DOHH2 (cell line): ENCODE data around the gene CGNL1.

Experiments used
- H3F3A ChIP-seq: fragments of 200-600 bp; sonication (generic), shearing (Covaris generic); 2 replicates; pipeline ENCODE4 v1.6.0; 2016; ENCODE audit warnings: antibody characterized with exemption, mild to moderate bottlenecking; ENCODE audit not compliant: control insufficient read depth, insufficient read depth
- H3K27ac ChIP-seq: fragments of 200-600 bp; sonication (generic); 2 replicates; pipeline ENCODE4 v1.5.1; 2014; ENCODE audit warnings: low read depth, mild to moderate bottlenecking, low read length, moderate library complexity
- H3K27me3 ChIP-seq: fragments of 200-600 bp; sonication (generic); 2 replicates; pipeline ENCODE4 v1.6.1; 2014; ENCODE audit warnings: mild to moderate bottlenecking, low read length, mixed read lengths; ENCODE audit not compliant: control insufficient read depth
- H3K36me3 ChIP-seq: fragments of 200-600 bp; sonication (generic); 2 replicates; pipeline ENCODE4 v1.6.1; 2014; ENCODE audit warnings: mild to moderate bottlenecking, low read length, moderate library complexity, mixed read lengths; ENCODE audit not compliant: control insufficient read depth
- H3K4me1 ChIP-seq: fragments of 200-600 bp; sonication (generic); 2 replicates; pipeline ENCODE4 v1.6.1; 2014; ENCODE audit warnings: mild to moderate bottlenecking, low read length, mixed read lengths; ENCODE audit not compliant: control insufficient read depth
- H3K4me2 ChIP-seq: fragments of 200-600 bp; sonication (generic); 2 replicates; pipeline ENCODE4 v1.6.0; 2014; ENCODE audit warnings: mild to moderate bottlenecking, low read length, moderate library complexity
- H3K4me3 ChIP-seq: fragments of 200-600 bp; sonication (generic); 2 replicates; pipeline ENCODE4 v1.5.1; 2014; ENCODE audit warnings: mild to moderate bottlenecking, low read length, mixed read lengths
- H3K79me2 ChIP-seq: fragments of 200-600 bp; sonication (generic); 2 replicates; pipeline ENCODE4 v1.6.1; 2014; ENCODE audit warnings: mild to moderate bottlenecking, low read length, mixed read lengths; ENCODE audit not compliant: control insufficient read depth
- H3K9me2 ChIP-seq: fragments of 200-600 bp; sonication (generic); replicated peaks from 2 replicates; pipeline ENCODE4 v1.6.1; 2014; ENCODE audit warnings: mild to moderate bottlenecking, low read length, mixed read lengths; ENCODE audit not compliant: control insufficient read depth
- H3K9me3 ChIP-seq: fragments of 200-600 bp; sonication (generic); 2 replicates; pipeline ENCODE4 v1.6.1; 2014; ENCODE audit warnings: antibody characterized with exemption, low read length, mixed read lengths; ENCODE audit not compliant: control insufficient read depth, insufficient read depth
- H4K20me1 ChIP-seq: fragments of 200-600 bp; sonication (generic); 2 replicates; pipeline ENCODE4 v1.6.0; 2014; ENCODE audit warnings: low read depth, mild to moderate bottlenecking, antibody characterized with exemption, low read length, moderate library complexity; ENCODE audit not compliant: control insufficient read depth, insufficient read depth
- EZH2phosphoT487 ChIP-seq: fragments of 200-600 bp; sonication (generic); IDR thresholded peaks from 2 replicates; pipeline ENCODE4 v1.6.1; 2017; ENCODE audit warnings: borderline replicate concordance, mild to moderate bottlenecking, antibody characterized with exemption, low read length, moderate library complexity, mixed read lengths
- TF ChIP-seq, protein P1 (sequence below): fragments of 200-600 bp; sonication (generic); IDR thresholded peaks from one replicate; pipeline ENCODE4 v1.5.1; 2014; ENCODE audit warnings: antibody characterized with exemption, mild to moderate bottlenecking, low read depth, low read length; ENCODE audit not compliant: poor library complexity, severe bottlenecking

CGNL1 gene

GRCh38 chr15:57370929-57371328, 5.4 kb upstream of the CGNL1 start:
- Histone ChIP-seq H3K27ac (no peak overlapping the region), H4K20me1 (no peaks in the 10 kb centered on the region), H3K4me3 (no peak overlapping the region), H3K36me3 (no peaks in the 10 kb centered on the region), H3K79me2 (no peaks in the 10 kb centered on the region), H3K9me3 (no peaks in the 10 kb centered on the region), H3F3A (no peaks in the 10 kb centered on the region), H3K4me1 (no peaks in the 10 kb centered on the region), H3K9me2 (no peaks in the 10 kb centered on the region), H3K27me3 (peaks cover 4% of the 10 kb centered on the region; the same call in 1 of the 2 replicates), H3K4me2 (no peak overlapping the region)
- no peak for TF ChIP-seq EZH2phosphoT487
- TF ChIP-seq, protein P1, sequence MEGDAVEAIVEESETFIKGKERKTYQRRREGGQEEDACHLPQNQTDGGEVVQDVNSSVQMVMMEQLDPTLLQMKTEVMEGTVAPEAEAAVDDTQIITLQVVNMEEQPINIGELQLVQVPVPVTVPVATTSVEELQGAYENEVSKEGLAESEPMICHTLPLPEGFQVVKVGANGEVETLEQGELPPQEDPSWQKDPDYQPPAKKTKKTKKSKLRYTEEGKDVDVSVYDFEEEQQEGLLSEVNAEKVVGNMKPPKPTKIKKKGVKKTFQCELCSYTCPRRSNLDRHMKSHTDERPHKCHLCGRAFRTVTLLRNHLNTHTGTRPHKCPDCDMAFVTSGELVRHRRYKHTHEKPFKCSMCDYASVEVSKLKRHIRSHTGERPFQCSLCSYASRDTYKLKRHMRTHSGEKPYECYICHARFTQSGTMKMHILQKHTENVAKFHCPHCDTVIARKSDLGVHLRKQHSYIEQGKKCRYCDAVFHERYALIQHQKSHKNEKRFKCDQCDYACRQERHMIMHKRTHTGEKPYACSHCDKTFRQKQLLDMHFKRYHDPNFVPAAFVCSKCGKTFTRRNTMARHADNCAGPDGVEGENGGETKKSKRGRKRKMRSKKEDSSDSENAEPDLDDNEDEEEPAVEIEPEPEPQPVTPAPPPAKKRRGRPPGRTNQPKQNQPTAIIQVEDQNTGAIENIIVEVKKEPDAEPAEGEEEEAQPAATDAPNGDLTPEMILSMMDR: no peak

- Histone ChIP-seq H3F3A (no peaks in the 10 kb centered on the region), H3K27ac (no peak overlapping the region), H3K4me2 (no peak overlapping the region), H3K9me3 (no peaks in the 10 kb centered on the region), H3K79me2 (no peaks in the 10 kb centered on the region), H4K20me1 (no peaks in the 10 kb centered on the region), H3K9me2 (no peaks in the 10 kb centered on the region), H3K27me3 (peaks cover 4% of the 10 kb centered on the region; the same call in 1 of the 2 replicates), H3K4me1 (no peaks in the 10 kb centered on the region), H3K4me3 (no peak overlapping the region), H3K36me3 (no peaks in the 10 kb centered on the region)
- no peak for TF ChIP-seq EZH2phosphoT487
- TF ChIP-seq, protein P1: no peak
These were observed 2.9 kb upstream of the CGNL1 start for GRCh38 chr15:57373251-57373881.

DNA sequence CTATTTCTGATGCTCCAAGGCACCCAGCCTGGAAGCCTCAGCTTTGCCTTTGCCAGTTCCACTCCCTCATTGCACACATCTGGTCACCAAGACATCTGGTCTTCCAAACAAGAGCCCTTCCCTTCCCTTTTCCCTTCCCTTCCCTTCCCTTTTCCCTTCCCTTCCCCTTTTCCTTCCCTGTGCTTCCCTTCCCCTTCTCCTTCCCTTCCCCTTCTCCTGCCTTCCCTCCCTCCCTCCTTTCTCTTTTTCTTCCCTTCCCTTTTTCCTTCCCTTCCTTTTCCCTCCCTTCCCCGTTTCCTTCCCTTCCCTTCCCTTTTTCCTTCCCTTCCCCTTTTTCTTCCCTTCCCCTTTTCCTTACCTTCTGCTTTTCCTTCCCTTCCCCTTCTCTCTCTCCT, 2.4 kb upstream of the CGNL1 start:
- Histone ChIP-seq H3K4me3 (no peak overlapping the region), H3K9me3 (no peaks in the 10 kb centered on the region), H3K4me1 (no peaks in the 10 kb centered on the region), H3K27me3 (peaks cover 4% of the 10 kb centered on the region; the same call in 1 of the 2 replicates), H4K20me1 (no peaks in the 10 kb centered on the region), H3K79me2 (no peaks in the 10 kb centered on the region), H3F3A (no peaks in the 10 kb centered on the region), H3K4me2 (no peak overlapping the region), H3K27ac (no peak overlapping the region), H3K36me3 (no peaks in the 10 kb centered on the region), H3K9me2 (no peaks in the 10 kb centered on the region)
- TF ChIP-seq EZH2phosphoT487: no peak
- TF ChIP-seq, protein P1: no peak
